ENCODE results near the gene FCRL4.

DNA sequence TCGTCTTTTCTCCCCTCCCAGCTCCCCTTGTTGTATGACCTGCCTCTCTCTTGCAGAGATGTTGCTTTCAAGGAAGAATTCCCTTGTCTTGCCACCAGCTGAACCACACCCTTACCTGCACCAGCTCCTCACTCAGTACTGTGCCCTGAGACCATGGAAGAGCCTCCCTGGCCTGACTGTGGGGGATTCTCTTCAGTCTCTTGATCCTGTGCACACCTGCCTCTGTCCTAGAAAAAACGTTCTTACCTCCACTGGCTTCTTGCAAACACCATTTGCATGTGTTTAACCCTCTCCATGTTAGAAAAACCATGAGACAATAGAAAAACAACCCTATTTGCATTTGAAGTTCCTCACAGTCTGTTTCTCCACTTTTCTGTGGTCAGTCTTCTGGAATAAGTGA lies 43.3 kb upstream of the FCRL4 start:
- TF ChIP-seq CTCF (conservative IDR thresholded peaks at IDR 0.05; ENCODE audit: low read length) (no peak), EZH2phosphoT487 (IDR thresholded peaks at IDR 0.05; ENCODE audit: borderline replicate concordance, low read depth, low read length) (no peak)

All from OCI-LY7 (cell line).